CD14-positive monocyte (primary cell): ENCODE measurements around the gene DCN. TPM values are rescaled to one million over a fixed set of nuclear protein-coding genes. Genes with fewer than 3 reads are reported as not detected.

Source experiments
- DNase-seq, 3 donors: peaks; one replicate each; pipeline ENCODE4 v3.0.0-alpha.2; 2011 to 2022
- H2AFZ ChIP-seq: 2 replicates; pipeline ENCODE4 v1.6.0; 2012; ENCODE audit warnings: mild to moderate bottlenecking, low read depth, low read length, inconsistent platforms; ENCODE audit not compliant: insufficient read depth, poor library complexity, severe bottlenecking
- H3K27ac ChIP-seq, 2 donors: 1 replicate in 1 of 2; 2 replicates in 1 of 2; pipeline ENCODE4 v1.5.1; 2012 to 2013; ENCODE audit warnings: low read length in 2 of 2, control low read depth in 1 of 2, inconsistent platforms in 1 of 2, low read depth in 1 of 2, mild to moderate bottlenecking in 1 of 2
- H3K27me3 ChIP-seq, 2 donors: one replicate each; pipeline versions ENCODE4 v1.6.0 to v1.6.1; 2011 to 2013; ENCODE audit warnings: low read length in 2 of 2; ENCODE audit not compliant: control insufficient read depth in 2 of 2, insufficient read depth in 2 of 2
- H3K36me3 ChIP-seq, 2 donors: replicated peaks in 1 of 2; 1 replicate in 1 of 2; 2 replicates in 1 of 2; pipeline versions ENCODE4 v1.5.1 to v1.6.1; 2012 to 2013; ENCODE audit warnings: low read length in 2 of 2, control low read depth in 1 of 2, inconsistent platforms in 1 of 2, mild to moderate bottlenecking in 1 of 2; ENCODE audit not compliant: insufficient read depth in 2 of 2, control insufficient read depth in 1 of 2
- H3K4me1 ChIP-seq, 2 donors: 1 replicate in 1 of 2; 2 replicates in 1 of 2; pipeline versions ENCODE4 v1.5.1 to v1.6.1; 2012 to 2013; ENCODE audit warnings: low read length in 2 of 2, control low read depth in 1 of 2, inconsistent platforms in 1 of 2, mild to moderate bottlenecking in 1 of 2, moderate library complexity in 1 of 2; ENCODE audit not compliant: insufficient read depth in 2 of 2, control insufficient read depth in 1 of 2
- H3K4me2 ChIP-seq: replicated peaks from 2 replicates; pipeline ENCODE3; 2012; ENCODE audit warnings: low read length, moderate library complexity, mild to moderate bottlenecking; ENCODE audit not compliant: poor library complexity, severe bottlenecking; ENCODE audit errors: extremely low read depth
- H3K4me3 ChIP-seq, 3 experiments: fragments of 200-600 bp in 1 of 3; sonication (generic) in 1 of 3; replicated peaks in 1 of 3; 1 replicate in 2 of 3; 2 replicates in 1 of 3; pipeline ENCODE4 v1.5.1; 2011 to 2013; ENCODE audit warnings: low read length in 3 of 3, mild to moderate bottlenecking in 3 of 3, control low read depth in 2 of 3, low read depth in 2 of 3, inconsistent platforms in 1 of 3, moderate library complexity in 1 of 3
- H3K79me2 ChIP-seq: 2 replicates; pipeline ENCODE4 v1.6.0; 2012; ENCODE audit warnings: mild to moderate bottlenecking, control low read depth, inconsistent platforms, low read length, moderate library complexity; ENCODE audit not compliant: insufficient read depth
- H3K9ac ChIP-seq: 2 replicates; pipeline ENCODE4 v1.6.0; 2017; ENCODE audit warnings: low read length, mild to moderate bottlenecking; ENCODE audit not compliant: insufficient read depth, poor library complexity, severe bottlenecking
- H3K9me3 ChIP-seq, 2 donors: replicated peaks in 1 of 2; 1 replicate in 1 of 2; 2 replicates in 1 of 2; pipeline versions ENCODE4 v1.5.1 to v1.6.1; 2012 to 2013; ENCODE audit warnings: low read length in 2 of 2, control low read depth in 1 of 2; ENCODE audit not compliant: control insufficient read depth in 1 of 2, insufficient read depth in 1 of 2
- H4K20me1 ChIP-seq: 2 replicates; pipeline ENCODE4 v1.6.0; 2012; ENCODE audit warnings: mild to moderate bottlenecking, low read length, control low read depth, moderate library complexity; ENCODE audit not compliant: insufficient read depth
- H3K27ac Mint-ChIP-seq, 7 donors: one replicate each; pipeline ENCODE4 v1.8.0; 2020; ENCODE audit warnings: mild to moderate bottlenecking in 7 of 7, mixed read lengths in 7 of 7, moderate library complexity in 6 of 7, inconsistent platforms in 2 of 7
- H3K27me3 Mint-ChIP-seq, 3 donors: one replicate each; pipeline ENCODE4 v1.8.0; 2021 to 2022; ENCODE audit warnings: low read depth in 3 of 3, mild to moderate bottlenecking in 3 of 3, mixed read lengths in 3 of 3, moderate library complexity in 3 of 3, inconsistent platforms in 1 of 3
- H3K36me3 Mint-ChIP-seq, 2 donors: one replicate each; pipeline ENCODE4 v1.8.0; 2020; ENCODE audit warnings: mixed read lengths in 2 of 2, inconsistent platforms in 1 of 2, mild to moderate bottlenecking in 1 of 2
- H3K4me1 Mint-ChIP-seq: one replicate; pipeline ENCODE4 v1.8.0; 2020; ENCODE audit warnings: mild to moderate bottlenecking, mixed read lengths
- H3K4me3 Mint-ChIP-seq, 2 donors: one replicate each; pipeline ENCODE4 v1.8.0; 2020; ENCODE audit warnings: mild to moderate bottlenecking in 2 of 2, mixed read lengths in 2 of 2, moderate library complexity in 1 of 2
- H3K9me3 Mint-ChIP-seq, 7 donors: one replicate each; pipeline ENCODE4 v1.8.0; 2020 to 2022; ENCODE audit warnings: mixed read lengths in 7 of 7, mild to moderate bottlenecking in 6 of 7, moderate library complexity in 6 of 7, inconsistent platforms in 2 of 7
- CTCF ChIP-seq: fragments of 200-600 bp; IDR thresholded peaks from one replicate; pipeline ENCODE4 v1.8.0; 2022; ENCODE audit warnings: antibody characterized with exemption, mild to moderate bottlenecking
- WGBS: methylation state at CpG from one replicate; pipeline ENCODE4 v1.1.5; 2013; ENCODE audit warnings: missing lambda C conversion rate; ENCODE audit not compliant: insufficient coverage; 5-methylcytosine and 5-hydroxymethylcytosine counted together
- intact Hi-C, 2 donors: fragments of 100-400 bp; cut with micrococcal nuclease; formaldehyde crosslinking; loops; one replicate each; pipeline versions ENCODE4 v1.15.0 to v1.15.1; 2023
- polyA plus RNA-seq, 3 donors: library from polyadenylated mRNA; depleted of rRNA in 1 of 3; unstranded in 2 of 3; stranded (reverse) in 1 of 3; fragments of 300-500 nt in 2 of 3; fragments of >200 nt in 1 of 3; fragmentation: Illumina TruSeq in 2 of 3; gene quantifications; 1 replicate in 2 of 3; 2 replicates in 1 of 3; pipeline ENCODE4 v1.2.3, GENCODE V29; 2012 to 2021

The DCN gene
- polyA plus RNA-seq, 3 donors = not detected

GRCh38 chr12:91188778-91189177 is 6.2 kb upstream of the DCN start:
- Histone ChIP-seq H2AFZ (no peak overlapping the region), H3K79me2 (no peaks in the 10 kb centered on the region), H3K27me3 (no peaks in the 10 kb centered on the region), H4K20me1 (no peaks in the 10 kb centered on the region), H3K4me1 (no peaks in the 10 kb centered on the region), H3K9ac (no peak overlapping the region), H3K36me3 (no peaks in the 10 kb centered on the region), H3K4me3 (no peak overlapping the region), H3K9me3 (no peaks in the 10 kb centered on the region), H3K4me2 (no peak overlapping the region), H3K27ac (no peak overlapping the region)
- Mint-ChIP-seq H3K4me1 (no peaks in the 10 kb centered on the region), H3K36me3 (no peaks in the 10 kb centered on the region), H3K27me3 (no peaks in the 10 kb centered on the region), H3K27ac (no peak overlapping the region), H3K4me3 (no peak overlapping the region), H3K9me3 (peaks cover 0 to 5% (median 0%) of the 10 kb centered on the region in 7 donors)
- DNase-seq = no peak
- no peak for TF ChIP-seq CTCF
- intact Hi-C loops = no loop called here

GRCh38 chr12:91186156-91186555 is 3.5 kb upstream of the DCN start:
- Histone ChIP-seq H3K36me3 (no peaks in the 10 kb centered on the region), H4K20me1 (no peaks in the 10 kb centered on the region), H3K4me1 (no peaks in the 10 kb centered on the region), H2AFZ (no peak overlapping the region), H3K4me2 (no peak overlapping the region), H3K9me3 (no peaks in the 10 kb centered on the region), H3K4me3 (no peak overlapping the region), H3K27me3 (no peaks in the 10 kb centered on the region), H3K27ac (no peak overlapping the region), H3K79me2 (no peaks in the 10 kb centered on the region), H3K9ac (no peak overlapping the region)
- WGBS = 100% methylated on average over 1 of the region's 2 CpGs
- Mint-ChIP-seq H3K36me3 (no peaks in the 10 kb centered on the region), H3K4me3 (no peak overlapping the region), H3K9me3 (peaks cover 0 to 2% (median 0%) of the 10 kb centered on the region in 7 donors), H3K4me1 (no peaks in the 10 kb centered on the region), H3K27me3 (no peaks in the 10 kb centered on the region), H3K27ac (no peak overlapping the region)
- DNase-seq = no peak
- no peak for TF ChIP-seq CTCF
- intact Hi-C loops = no loop called here
